Measurements from ENCODE around the gene CBY1.
"Not testable (repeated sequence)": the region's sequence is repeated elsewhere in the genome, so short reads cannot be mapped to it uniquely, and the experiment has no call there.

The CBY1 gene

DNA sequence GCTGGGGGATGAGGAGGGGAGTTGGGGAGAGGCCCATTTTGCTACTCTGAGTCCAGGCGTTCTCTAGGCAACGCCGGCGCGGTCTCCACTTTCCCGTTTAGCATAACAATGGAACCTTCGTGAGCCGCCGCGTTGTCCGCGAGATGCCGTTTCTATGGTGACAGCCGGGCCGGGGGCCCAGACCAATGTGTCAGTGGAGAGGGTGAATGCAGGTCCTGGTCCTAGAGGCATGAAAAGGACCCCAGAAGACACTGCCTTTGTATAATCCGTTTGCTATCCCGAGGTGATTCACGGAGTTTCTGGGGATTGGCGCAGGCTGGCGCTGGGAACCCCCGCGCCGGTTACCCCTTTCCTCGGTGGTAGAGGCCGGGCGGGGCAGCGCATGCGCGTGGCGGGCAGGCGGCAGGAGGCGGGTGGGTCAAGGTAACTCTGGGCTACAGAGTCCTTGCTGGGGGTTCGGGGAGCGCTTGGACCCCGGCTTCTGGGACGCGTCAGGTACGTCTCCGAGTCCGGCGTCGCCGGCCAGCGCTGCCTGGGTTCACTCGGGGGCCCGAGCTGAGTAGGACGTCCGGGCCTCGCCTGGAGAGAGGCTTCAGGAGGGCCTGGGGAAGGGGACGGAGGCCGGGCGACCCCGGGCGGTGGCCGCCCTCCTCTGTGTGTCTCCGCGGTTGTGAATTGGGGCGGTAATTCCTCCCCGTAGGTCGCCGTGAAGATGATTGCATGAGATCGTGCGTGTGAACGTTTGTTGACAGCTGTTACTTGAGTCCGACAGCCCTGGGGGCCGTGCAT, at the start of gene CBY1, which contains the start of gene FAM227A:
TSS of gene CBY1 (plus strand) at position 383 of the 789 bp plus-strand sequence. CDS start 11,417 bp downstream, outside the sequence.
TSS of gene FAM227A (minus strand) at position 137 of the 789 bp plus-strand sequence. CDS start 6,224 bp downstream, outside the sequence.
- peak; percentile 82 for DNase-seq

DNA sequence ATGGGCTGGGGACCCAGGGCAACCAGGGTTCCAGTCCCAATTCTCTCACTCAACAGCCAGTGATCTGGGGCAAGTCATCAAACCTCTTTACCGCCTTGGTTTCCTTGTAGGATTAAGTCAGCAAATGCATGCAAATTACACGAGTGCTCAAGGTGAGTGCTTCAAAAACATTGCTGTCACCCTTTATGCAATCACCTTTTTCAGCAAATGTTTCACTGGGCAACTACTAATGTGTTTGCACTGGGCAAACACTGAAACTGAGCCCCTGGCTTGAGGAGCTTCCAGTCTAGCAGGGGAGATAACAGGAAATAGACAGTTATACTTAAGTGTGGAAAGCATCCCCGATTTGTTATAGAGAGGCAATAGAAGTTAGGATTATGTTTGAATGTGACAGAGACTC, 48.8 kb upstream of the CBY1 start:
- no peak for DNase-seq

DNA sequence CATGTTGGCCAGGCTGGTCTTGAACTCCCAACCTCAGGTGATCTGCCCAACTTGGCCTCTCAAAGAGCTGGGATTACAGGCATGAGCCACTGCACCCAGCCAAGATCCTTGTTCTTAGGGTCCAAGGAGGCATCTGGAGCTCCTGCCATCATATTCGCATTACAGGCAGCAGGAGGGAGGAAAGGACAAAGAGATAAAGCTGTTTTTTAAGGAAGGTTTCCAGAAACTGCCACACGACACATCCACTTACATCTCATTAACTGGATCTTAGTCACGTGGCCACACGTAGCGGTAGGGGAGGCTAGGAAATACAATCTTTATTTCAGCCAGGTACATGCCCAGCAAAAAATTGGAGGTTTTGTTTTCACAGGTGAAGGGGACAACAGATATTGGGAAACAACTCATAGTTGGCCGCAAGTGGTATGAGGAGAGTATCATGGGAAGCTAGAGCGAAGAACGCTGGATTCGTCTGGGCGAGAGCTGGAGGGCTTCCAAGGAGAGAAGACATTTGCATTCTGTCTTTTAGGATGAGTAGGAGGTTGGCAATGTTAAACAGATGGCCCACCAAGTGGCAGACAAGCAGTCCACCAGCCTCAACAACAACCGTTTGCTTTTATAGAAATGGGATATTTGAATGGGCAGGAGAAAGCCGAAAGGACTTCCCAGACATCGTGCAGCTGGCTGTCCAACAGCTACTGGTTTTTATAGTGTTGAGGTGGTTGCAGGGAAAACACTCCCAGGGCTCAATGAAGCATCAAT, 47.3 kb upstream of the CBY1 start:
- no peak for DNase-seq

DNA sequence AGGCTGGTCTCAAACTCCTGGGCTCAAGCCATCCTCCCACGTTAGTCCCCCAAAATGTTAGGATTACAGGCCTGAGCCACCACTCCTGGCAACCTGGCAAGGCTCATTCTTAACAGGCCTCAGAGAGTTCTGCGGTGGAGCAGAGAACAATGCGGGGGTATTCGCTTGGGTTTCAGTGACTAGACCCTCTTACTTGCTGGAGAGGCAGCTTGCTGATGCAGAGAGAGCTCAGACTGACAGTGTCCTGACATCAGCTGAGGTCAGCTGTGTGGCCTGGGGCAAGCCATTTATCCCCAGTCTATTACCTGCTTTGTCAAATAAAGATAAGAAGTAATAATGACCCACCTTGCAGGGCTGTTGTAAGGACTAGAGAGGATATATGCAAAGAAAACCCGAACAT, 46.2 kb upstream of the CBY1 start:
- no peak for DNase-seq

DNA sequence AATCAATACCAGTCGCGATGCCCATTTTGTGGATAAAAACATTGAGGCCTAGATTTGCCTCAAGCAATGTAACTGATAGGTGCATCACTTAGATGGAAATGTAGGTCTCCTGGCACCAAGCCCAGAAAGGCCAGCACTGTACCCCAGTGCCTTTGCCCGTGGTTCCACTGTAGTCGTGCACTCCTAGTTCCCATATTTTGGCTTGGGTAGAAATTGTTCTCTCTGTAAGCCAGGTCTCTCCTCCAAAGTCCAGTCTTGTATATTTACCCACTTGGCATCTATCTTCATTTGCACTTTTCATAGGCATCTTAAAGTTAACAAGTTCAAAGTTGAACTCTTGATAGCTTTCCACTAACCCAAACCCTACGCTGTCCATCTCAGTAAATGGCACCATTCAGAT, 44.9 kb upstream of the CBY1 start:
- no peak for DNase-seq

DNA sequence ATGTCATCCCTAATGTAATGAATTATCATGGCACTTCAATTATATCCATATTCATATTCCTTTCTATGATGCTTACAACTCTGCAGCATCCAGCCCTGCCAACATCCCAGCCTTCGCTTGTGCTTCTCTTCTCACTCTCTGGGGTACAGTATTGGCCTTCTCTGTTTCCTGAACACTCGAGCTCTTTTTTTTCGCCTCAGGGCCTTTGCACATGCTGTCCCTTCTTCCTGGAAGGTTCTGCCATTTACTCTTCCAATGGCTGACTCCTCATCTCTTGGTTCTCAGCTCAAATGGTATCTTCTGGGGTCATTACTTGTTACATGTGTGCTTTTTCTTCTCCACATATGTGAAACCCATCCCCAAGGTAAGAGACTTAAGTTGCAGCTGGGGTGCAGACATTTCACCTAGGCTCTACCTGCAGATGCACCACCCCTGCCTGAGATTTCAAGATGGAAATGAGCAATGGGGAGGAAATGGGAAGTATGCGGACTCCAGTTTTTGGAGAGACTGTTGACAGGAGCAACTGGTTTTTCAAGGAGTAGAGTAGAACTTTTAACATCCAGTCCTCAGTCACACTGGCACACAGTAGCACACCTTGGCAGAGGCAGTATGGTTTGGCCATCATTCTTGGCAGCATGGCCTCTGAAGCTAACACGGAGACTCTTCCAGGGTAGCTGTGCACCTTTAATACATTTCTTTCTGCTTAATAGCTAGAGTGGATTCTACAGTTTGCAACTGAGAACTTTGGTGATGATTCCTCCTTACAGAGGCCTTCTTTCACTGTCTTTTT, 44.0 kb upstream of the CBY1 start:
- no peak for DNase-seq

DNA sequence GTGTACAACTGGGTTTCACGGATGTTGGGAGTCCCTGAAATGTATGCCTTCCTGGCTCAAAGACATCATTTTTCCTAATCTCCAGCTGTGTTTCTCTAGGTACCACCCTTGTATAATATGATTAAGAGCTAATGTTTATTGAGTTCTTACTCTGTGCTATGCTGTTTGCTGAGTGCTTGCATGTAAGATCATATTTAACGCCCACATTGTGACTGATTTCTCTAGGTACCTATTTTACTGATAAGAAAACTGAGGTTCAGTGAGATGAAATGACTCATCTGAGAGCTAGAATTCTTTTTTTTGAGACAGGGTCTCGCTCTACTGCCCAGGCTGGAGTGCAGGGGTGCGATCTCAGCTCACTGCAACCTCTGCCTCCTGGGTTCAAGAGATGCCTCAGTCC, 42.9 kb upstream of the CBY1 start:
- DNase-seq, result no peak

DNA sequence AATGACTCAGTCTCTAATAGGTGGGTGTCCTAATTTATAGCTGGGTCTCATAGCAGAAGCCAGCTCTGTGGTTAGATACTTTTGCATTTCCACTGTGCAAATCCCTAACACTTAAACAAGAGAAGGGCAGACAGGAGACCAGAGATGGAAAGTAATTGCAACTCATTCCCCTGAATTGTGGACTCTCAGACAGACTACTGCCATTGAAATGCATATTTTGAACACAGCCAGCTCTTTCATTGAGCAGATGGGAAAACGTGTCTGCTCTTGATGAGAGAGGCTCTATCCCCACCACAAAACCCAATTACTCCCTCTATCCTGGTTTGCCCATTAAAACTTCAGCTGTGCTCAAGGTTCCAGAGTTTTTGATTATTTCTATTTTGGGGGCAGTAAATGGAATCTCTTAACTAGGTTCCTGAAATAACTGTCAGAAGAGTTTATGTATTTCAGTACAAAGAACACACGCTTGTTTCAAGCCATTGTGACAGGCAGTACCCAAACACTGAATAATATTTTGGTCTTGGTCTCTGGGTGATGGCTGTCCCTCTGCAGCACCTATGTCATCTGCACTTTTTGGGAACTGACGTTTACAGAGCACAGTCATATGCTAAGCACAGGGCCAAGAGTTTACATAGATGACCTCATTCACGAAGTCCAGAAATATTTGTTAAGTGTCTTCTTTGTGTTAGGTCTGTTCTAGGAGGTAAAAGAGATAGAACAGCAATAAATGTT, 41.9 kb upstream of the CBY1 start:
- DNase-seq, result no peak

DNA sequence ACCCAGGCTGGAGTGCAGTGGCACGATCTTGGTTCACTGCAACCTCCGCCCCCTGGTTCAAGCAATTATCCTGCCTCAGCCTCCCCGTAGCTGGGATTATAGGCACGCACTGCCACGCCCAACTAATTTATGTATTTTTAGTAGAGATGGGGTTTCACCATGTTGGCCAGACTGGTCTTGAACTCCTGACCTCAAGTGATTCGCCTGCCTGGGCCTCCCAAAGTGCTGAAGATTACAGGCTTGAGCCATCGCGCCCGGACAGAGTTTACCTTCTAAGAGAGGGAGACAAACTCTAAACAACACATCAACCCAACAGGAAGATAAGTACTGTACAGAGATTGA, 41.4 kb upstream of the CBY1 start:
- not testable (repeated sequence) for DNase-seq

DNA sequence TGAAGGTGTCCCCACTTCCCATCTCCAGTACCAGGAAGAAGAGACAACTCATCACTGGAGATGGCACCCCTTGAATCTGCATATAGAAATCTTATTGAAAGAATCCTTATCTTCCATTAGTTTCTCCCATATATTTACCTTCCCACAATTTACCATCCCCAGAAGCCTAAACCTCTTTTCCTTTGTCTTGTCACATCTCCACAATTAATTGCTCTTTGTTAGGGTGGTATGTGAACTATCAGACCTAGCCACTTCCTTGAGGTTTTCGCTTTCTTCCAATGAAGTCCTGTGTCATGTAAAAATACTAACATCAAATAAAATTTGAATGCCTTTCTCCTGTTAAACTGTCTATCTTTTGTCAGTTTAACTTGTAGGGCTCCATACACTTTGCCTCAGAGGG, 38.2 kb upstream of the CBY1 start:
- no peak for DNase-seq

DNA sequence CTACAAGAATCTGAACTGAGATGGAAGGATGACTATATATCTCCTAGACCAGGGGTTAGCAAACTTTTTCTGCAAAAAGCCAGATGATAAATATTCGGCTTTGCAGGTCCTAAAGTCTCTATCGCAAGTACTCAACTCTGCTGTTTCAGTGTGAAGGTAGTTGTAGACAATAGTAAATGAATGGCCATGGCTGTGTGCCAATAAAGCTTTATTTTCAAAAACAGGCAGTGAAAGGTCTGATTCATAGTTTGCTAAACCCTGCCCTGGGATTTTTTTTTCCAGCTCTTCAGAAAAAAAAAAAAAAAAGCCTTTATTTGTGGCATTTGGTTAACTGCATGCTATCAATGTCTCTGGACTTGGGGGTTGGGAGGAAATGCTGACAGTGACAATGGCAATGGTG, 37.8 kb upstream of the CBY1 start:
- no peak for DNase-seq

DNA sequence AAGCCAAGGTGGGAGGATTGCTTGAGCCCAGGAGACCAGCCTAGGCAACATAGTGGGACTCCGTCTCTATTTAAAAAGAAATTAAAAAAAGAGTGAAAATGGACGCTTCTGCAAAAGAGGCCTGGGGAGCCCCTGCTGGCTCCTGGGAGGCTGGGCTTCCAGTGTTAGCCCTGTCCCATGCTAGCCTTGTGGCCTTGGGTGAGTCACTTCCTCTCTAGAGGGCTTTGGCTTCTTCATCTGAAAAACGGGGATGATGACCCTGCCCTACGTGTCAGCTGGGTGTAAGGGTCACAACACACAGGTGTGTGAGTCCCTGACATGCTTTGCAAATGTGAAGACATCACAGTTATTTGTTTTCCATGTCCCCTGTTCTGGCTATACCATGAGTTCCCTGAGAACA, 33.1 kb upstream of the CBY1 start:
- DNase-seq, result no peak

DNA sequence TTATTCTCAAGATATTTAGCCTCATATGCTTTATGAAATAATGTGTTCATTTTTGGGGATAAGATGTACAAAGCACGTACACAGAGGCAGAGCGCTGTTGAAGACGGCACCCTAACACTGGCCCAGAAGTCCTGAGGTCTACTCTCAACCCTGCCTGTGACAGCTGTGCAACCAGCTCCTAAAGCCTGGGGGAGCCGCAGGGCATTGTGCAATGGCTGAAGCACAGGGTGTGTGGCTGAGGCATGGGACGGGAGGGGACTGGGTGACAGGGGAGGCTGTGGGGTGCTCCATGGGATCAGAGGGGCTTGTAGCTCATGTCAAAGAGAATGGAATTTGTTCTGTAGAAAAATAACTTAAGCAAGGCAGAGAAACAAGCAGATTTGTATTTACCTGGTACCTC, 28.0 kb upstream of the CBY1 start:
- no peak for DNase-seq

DNA sequence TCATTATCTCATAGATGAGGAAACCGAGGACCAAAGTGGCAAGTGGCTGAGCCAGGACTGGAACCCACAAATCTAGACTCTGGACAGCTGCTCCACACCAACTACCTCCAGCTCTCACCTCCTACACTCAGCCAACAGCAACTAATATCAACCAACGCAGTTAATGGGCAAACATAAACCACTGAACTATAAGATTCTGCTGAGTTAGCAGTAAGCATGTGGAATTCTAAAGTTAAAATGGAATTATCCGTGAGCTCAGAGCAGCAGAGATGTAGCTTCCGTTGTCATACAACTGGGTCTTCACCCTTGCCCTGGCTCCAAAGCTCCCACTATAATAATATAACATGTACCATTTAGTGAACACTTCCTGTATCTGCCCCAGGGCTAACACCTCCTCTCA, 27.3 kb upstream of the CBY1 start:
- DNase-seq, result no peak

DNA sequence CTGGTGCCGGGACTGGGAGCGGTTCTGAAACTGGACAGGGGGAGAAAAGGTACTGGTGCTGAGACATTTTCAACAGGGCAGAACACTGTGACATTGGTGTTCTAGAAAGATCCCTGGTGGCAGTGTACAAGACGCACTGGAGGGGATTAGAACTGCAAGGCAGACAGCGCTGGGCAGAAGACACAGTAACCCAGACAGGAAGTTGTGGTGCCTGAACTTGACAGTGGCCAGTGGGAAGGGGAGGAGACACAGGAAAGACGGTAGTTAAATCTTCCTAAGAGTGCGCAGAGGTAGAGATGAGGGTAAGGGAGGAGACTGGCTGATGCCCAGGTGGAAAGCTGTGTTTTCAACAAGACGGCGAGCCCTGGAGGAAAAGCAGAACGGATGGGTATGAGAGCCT, 24.7 kb upstream of the CBY1 start:
- DNase-seq, result no peak

DNA sequence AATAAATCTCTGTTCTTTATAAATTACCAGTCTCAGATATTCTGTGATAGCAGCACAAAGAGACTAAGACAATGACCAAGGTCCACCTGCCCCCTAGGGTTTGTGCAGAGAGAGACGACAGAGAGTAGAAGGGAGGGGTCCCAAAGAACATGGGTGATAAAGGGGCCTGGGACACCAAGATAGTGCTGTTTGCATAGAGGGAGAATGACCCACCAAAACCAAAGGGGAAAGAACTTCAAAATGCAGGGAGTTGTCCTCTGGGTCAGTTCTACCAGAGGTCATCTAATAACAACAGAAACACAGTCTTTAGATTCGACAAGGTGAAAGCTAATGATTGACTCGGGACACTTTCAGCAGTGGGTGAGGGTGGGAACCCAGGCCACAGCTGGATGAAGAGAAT, 23.9 kb upstream of the CBY1 start:
- DNase-seq, result no peak

DNA sequence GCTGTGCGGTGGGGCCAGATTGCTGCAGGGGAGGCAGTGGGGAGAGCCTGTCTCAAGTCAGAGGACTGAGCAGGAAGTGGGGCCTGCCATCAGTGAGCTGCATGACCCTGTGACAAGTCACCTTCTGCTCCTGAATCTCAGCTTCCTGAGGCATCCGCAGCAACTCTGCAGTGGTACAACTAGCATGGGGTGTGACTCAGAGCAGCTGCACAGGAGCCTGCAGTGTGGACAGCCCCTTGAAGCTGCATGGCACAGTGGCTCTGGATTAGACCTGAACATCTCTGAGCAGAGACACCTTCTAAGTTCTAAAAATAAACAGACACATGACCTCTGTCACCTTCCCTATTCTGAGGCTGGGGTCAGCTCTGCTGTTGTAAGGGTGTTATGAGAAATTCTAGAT, 18.2 kb upstream of the CBY1 start:
- DNase-seq, result no peak

DNA sequence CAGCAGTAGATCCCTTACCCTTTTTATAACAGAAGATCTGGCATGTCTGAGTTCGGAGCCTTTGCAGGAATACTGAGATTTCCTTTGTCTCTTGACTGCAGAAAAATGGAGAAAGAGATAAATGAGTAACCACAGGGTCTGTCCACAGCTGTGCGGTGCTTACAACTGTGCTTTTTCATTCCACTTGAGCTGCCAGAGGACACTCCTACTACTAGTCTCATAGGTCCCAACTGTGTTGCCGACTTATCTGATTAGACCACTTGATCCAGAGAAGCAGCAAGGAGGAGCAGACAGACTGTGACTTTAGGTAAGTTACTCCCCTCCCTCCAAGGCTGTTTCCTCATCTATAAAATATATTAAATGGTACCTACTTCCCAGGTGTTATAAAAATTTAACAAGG, 17.7 kb upstream of the CBY1 start:
- no peak for DNase-seq

DNA sequence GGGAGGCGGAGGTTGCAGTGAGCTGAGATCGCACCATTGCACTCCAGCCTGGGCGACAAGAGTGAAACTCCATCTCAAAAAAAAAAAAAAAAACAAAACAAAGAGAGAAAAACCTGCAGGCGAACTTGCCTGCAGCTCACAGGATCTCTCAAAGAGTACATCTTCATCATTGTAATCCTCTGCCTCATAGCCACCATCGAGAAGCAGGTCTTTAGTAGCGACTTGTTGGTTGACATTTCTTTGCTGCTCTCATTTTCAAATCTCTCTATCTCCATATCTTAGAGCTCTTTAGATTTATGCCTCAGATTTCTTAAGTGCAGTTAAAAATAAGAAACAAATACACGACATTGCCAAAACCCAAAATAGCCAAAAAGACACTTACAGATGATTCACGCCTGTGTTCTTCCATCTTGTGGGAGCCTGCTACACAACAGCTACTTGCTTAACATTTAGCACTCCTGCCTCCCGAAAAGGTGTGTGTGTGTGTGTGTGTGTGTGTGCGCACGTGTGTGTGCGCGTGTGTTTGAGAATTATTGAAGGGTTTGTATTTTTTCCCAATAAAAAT, 14.9 kb upstream of the CBY1 start:
- no peak for DNase-seq

DNA sequence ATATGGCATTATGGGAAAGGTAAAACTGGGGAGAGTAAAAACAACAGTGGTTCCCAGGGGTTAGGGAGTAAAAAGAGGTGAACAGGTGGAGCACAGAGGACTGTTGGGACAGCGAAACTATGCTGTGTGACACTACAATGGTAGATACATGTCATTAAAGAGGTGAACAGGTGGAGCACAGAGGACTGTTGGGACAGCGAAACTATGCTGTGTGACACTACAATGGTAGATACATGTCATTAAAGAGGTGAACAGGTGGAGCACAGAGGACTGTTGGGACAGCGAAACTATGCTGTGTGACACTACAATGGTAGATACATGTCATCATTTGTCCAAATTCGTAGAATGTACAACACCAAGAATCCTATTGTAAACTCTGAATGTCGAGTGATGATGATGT, 12.2 kb upstream of the CBY1 start:
- DNase-seq, result not testable (repeated sequence)

DNA sequence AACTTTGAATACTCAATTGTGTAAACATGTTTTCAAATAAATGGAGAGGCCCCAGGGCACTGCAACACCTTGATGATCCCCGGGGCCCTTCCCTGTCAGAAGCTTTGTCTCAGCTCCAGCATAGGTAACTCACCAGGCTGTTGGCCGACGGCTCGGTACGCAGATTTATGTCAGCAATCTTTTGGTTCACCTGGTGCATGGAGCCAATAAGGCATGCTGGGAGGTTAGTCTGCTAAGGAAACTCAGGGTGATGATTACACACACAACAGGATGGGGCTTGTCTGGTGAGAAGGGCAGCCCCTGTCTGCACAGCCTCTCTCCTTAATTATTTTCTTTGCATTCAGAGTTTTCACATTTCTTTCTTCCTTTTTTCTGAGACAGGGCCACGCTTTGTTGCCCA, 11.0 kb upstream of the CBY1 start:
- no peak for DNase-seq

DNA sequence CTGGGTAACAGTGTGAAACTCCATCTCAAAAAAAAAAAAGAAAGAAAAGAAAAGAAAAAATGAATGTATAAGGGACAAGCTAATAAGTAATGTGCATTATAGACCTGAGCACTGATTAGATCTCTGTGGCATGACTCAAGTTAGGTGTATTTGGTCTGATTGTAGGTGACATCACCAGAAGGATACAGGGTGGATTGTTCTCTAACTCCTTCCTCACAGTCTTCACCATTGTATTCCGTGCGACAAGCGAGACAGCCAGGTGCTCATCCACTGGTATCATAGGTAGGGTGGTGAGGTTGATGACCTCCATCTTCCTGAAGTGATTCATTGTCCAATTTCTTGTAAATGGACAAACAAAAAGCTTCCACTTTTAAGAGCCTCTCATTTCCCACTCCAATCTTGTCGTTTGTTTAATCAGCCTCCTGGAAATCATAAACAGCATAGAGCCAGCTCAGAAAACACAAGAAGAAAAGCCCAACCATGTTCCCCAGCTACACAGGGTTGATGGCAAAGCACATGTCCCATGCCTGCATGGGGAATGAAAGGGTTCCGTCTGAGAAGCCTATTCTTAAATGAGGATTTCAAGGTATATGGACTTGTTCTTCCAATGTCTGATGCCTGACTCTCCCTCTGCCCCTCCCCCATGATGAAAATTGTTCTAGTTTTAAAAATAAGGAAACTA, 6.5 kb upstream of the CBY1 start:
- DNase-seq, result no peak
